GM18499 (cell line): ENCODE data around the gene FAM3C.
"Not testable (repeated sequence)": the region's sequence is repeated elsewhere in the genome, so short reads cannot be mapped to it uniquely, and the experiment has no call there.

Experiments
- ATAC-seq: cut with Tn5 transposase; IDR thresholded peaks from one replicate; pipeline ENCODE4 v1.9.1; 2021; ENCODE audit warnings: moderate number of reproducible peaks; ENCODE audit not compliant: insufficient read depth, unreplicated experiment

The FAM3C gene

GRCh38 chr7:121334875-121335648, 61.0 kb downstream of the FAM3C start:
- ATAC-seq, result no peak

- no peak for ATAC-seq
These were observed 61.7 kb downstream of the FAM3C start for GRCh38 chr7:121334376-121334775.

- no peak for ATAC-seq
These were observed 64.5 kb downstream of the FAM3C start for GRCh38 chr7:121331574-121331973.

DNA sequence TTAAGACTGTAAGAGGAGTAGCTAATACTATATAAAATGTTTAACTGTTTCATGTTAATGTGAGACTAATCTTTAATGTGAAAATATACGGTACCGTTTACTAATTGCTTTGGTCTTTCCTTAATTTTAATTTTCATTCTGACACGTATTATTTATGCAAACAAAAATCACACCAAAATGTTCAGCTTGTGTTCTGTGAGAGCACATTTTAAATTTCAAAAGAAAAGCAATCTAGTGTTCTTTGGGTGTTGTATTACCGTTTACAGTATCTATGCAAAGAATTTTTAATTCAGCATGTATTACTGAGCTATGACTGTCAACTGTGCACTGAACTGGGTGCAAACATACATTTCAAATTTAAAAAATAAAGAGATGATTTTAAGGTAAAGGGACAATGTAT, 65.1 kb downstream of the FAM3C start:
- no peak for ATAC-seq

- no peak for ATAC-seq
These were observed 65.9 kb downstream of the FAM3C start for GRCh38 chr7:121330053-121330833.

- no peak for ATAC-seq
These were observed 66.7 kb downstream of the FAM3C start for GRCh38 chr7:121329191-121330052.

DNA sequence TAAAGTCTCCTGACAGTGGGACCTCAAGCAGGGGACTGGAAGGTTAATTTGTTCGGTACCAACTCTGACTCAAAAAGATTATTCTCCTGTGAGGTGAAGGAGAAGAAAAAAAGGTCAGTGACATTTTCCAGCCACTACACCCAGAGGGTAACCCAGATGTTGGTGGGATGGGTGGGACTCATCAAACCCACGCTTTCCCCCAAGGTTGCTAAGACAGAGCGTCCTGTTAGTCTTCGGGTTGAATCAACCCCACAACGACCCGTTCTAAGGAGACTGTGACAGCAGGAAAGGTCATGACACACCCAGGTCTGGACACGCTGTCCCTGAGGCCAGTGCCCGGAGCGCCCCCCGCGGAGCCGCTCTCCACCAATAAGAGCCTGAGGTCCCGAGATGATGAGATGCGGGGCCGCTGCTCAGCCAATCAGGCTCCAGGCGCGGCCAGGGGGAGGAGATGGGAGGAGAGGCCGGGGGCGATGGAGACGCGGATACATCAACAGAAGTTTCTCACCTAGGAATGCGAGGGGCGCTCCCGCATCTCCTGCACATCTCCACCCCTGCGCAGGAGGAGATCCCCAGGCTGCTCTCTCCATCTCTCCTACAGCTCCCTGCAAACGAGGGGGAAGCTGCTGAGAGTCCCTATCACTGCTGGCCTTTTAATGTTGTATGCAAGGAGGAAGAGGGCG, 67.5 kb downstream of the FAM3C start, which contains the start of gene WNT16:
TSS of gene WNT16 (plus strand) at position 493 of the 683 bp plus-strand sequence. CDS start 293 bp downstream, outside the sequence.
- ATAC-seq, result no peak

- no peak for ATAC-seq
These were observed 68.4 kb downstream of the FAM3C start for GRCh38 chr7:121327671-121328070.

GRCh38 chr7:121323515-121324302, 72.4 kb downstream of the FAM3C start:
- ATAC-seq, result no peak

GRCh38 chr7:121322460-121322859, 73.6 kb downstream of the FAM3C start:
- no peak for ATAC-seq

- ATAC-seq, result not testable (repeated sequence)
These were observed 80.9 kb downstream of the FAM3C start for GRCh38 chr7:121315170-121315569.

DNA sequence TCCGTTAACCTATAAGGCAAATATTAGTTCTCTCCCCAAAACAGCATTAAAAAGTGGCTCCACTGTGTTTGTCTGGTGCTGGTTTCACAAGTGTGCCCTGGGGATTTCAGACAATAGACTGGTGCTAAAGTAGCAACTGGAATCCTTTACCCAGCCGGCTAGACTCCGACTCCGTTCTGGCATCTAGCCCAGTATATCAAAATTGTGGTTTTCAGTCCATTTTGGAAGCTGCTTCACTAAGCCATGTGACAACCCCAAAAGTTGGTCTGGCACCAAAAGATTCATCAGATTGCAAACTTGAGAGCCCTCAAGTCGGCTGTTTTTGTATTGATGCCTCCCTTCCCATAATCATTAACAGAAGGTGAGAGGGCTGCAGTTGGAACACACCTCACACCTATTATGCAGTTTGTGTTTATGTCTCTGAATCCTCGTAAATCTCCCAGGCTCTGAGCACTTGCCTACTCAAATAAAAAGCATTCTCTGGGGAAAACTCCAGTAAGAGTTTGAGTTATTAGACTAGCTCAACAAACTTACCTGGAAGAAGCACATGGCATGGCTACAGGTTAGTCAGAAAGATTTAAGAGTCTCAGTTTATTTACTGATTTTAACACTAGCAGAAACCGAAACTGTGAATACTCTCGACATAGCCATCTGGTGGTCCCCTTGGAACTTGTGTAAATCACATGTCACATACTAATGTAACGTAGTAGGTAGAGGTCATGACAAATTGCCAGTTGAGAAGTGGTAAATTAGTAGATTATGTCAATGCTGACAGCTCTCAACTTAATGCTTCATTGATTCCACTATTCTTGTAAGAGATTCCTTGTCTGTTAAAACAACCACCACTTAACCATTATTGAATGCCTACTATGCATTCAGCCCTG, 82.1 kb downstream of the FAM3C start:
- ATAC-seq, result peak; percentile 95

DNA sequence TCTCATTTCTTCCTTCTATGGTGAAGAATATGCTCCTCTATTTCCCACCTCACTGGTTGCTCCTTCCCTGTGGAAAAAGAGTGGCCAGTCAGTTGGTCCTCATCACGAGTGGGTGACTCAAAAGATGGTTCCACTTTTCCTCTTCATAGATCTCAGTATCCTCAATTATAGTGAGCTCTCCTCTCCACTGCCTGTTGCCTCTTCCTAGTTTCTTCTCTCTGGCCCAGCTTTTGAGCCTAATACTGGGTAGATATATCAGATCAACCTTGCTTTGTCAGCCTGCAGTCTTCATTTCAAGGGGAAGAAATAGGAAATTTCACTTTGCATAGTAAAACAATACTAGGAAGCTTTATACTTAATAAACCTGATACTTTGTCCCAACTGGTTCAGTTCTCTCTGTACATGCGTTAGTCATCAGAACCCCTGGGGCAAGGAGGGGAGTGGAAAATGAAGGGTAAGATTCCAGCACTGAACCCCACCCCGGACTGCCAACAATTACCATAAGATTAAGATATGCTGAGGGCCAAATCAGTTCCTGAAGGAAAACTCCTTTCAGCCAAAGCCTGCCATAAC, 82.8 kb downstream of the FAM3C start:
- no peak for ATAC-seq

- no peak for ATAC-seq
These were observed 89.0 kb downstream of the FAM3C start for GRCh38 chr7:121307021-121307574.

DNA sequence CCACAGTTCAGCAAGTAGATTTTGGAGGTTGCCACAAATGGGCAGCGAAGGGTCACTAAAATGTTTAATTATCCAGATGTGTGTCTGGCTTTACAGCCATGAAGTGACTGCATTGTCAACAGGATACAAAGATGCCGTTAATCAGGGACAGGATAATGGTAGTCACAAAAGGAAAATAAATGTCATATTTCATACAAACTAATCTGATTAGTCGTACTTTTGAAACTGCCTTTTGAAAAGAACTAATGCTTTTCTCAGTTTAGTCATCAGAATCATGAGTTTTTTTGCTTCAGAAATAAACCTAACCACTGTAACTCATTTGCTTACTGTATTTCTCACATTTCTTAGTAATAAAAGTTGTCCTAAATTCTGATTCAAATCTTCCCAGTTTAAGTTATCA, 89.5 kb downstream of the FAM3C start:
- ATAC-seq, result no peak

DNA sequence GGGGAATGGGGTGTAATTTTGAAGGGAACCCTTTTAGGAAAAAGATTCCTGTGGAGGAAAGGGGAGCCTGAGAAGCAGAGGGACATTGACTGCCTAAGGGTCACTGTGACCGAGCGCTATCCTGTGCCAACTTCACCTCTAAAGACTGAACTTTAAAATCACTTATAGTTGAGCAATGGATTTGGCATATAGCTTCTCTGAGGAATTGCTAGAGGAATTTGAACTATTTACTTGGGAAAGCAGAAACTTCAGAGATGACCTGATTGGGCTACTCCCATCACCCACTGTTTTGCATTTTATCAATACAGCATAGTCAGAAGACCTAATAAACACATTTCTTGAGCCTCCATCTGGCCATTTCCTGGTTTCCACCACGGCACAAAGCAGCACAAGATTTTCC, 91.0 kb downstream of the FAM3C start:
- no peak for ATAC-seq

GRCh38 chr7:121304102-121304658, 91.9 kb downstream of the FAM3C start:
- no peak for ATAC-seq
